HG02938 (cell line): ENCODE data around the gene SPINK2.

Experiments used
- ATAC-seq: cut with Tn5 transposase; IDR thresholded peaks from one replicate; pipeline ENCODE4 v1.9.1; 2021; ENCODE audit warnings: mild to moderate bottlenecking, moderate library complexity; ENCODE audit not compliant: unreplicated experiment

SPINK2 gene

DNA sequence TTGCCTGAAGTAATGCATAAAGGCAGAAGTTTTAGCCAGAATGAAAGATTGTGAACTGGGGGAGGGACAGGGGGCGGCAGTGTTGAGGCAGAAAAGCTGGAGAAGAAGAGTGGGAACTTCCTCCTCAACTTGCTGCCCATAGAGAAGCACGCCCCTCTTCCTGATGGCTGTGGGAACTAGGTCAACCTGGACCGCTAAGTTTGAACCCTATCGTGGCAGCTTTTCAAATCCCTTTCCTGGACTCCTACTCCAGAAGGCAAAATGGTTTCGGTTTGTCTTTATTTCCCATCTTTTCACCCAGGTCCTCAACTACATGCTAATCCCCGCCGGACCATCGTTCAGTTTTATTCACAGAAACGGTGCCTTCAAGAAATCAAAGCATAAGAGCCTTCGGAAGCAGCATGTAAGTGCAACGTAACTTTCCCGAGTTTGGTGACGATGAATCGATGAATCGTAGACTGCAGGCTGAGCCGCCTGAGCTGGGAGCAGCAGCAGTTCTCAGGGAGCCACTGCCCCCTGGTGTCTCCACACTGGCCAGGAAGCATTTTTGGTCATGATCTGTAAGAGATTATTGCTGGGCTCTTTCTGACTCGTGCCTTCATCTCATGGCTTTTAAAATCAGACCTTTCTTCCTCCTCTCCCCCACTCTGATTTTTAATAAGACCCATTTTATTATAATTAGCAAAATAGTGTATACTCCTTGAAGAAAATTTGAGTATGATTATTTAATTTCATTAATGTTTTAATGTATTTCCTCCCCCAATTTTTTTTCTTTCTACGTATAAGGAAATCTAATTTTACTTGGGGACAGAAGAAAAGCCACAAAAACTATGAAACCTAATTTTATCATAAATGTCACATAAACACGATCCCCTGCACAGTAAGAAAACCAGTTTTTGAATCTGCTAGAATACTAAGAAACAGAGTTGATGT lies 21.4 kb downstream of the SPINK2 start:
- ATAC-seq = peak; percentile 85

DNA sequence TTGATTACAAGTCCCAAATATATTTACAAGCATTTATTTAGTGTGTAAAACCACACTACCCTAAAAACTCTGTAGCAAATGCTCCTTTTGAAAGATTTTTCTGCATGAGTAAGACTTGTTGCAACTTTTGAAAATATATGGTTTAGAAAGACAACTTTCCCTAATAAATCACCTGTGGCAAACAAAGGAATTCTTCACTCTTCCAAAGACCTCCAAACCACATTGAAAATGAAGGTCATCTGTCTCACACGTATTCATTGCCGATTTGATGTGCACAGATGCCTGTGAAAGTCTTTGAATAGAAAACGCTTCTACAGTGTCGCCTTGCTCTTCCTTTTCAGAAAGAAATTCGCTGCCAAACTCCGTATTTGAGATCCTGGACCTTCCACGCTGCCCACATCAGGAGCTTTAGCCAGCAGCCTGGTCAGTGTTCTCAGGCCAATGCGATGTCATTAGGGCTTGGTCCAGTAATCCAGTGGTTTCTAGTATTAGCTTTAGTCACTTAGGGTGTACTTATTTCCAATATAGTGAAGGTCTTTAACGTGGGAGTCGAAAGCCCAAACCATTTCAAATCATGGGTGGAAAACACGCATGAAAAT lies 22.2 kb downstream of the SPINK2 start:
- ATAC-seq = no peak

DNA sequence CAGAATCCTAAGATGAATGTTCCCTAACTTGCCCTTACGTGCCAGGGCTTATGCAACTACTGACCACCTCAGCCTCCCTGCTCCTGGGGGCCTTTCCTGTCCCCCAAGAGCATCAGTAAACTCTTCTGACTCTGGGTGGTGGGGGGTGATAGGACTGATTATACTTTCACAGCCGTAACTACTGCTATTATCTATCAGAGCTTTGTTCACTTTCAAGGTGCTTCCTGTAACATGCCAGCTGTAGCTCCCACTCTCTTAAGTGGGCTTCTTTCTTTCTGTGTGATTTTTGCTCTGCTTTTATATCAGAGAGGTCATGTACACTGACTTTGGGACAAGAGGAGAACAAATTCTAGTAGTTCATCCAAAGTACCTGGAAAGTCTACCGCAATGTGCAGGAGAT lies 25.3 kb downstream of the SPINK2 start:
- ATAC-seq = no peak

DNA sequence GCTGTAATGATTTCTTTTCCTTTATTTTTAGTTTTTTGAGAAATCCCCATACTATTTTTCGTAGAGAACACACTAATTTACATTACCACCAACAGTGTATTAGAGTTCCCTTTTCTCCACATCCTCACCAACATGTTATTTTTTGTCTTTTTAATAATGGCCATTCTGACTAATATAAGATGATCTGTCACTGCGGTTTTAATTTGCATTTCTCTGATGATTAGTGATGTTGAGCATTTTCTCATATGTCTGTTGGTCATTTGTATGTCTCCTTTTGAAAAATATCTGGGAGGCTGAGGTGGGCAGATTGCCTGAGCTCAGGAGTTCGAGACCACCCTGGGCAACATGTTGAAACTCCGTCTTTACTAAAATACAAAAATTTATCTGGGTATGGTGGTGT lies 30.2 kb downstream of the SPINK2 start:
- peak; percentile 62 for ATAC-seq

DNA sequence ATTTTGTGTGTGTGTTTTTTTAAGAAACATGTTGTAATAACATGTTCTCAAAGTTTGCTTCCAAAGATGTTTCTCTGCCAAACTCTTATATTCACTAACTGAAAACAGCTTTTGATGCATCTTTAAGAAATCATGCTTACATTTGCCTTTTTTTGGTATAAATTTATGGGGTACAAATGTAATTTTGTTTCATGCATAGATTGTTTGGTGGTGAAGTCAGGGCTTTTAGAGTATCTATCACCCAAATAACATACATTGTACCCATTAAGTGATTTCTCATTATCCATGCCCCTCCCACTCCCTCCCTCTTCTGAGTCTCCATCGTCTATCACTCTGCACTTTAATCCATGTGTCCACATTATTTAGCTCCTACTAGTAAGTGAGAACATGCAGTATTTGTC lies 30.8 kb downstream of the SPINK2 start:
- no peak for ATAC-seq

DNA sequence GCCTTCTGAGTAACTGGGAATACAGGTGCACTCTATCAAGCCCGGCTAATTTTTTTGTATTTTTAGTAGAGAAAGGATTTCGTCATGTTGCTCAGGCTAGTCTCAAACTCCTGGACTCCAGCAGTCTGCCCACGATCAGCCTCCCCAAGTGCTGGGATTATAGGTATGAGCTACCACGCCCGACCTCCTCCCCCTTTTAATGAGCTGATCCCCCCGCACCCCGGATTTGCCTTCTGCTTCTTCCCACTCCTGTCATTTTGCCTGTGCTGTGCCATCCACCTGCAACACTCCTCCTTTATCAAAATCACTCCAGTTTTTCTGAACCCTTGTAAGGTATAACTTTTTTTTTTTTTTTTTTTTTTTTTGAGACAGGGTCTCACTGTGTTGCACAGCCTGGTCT lies 33.4 kb downstream of the SPINK2 start:
- ATAC-seq = no peak

DNA sequence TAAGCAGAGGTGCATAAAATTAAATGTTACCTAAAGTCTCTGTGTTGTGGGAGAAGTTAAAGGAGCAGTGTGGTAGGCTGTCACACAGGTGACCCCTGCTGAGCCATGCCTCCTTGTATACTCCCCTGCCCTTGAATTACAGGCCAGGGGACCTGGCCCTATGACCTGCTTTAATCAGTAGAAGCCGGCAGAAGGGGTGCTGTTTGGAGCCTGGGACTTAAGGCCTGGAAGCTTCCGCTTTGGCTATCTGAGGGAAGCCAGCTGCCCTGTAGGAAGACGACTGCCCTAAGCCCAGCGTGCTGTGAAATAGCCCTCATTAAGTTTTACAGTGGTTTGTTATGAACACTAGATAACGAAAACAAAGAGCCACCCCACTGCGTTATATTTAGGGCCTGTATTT lies 34.1 kb downstream of the SPINK2 start:
- no peak for ATAC-seq

DNA sequence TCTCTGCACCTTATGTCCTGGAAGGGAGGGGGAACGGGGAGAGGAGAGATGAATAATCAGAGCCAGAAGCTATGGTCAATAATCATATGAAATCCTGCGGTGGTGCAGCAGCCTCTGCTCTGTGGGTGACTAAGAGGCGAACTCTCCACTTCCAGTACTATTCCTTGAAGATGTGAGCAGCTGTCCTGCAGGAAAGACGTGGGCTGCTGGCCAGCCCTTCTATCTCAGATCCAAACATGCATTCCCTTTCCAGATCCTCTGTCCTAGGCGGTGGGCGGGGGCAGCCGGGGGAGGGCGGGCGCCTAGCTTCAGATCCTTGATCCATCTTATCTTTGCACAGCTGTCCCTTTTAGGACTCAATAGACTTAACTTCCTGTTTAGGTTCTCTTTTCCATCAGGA lies 34.5 kb downstream of the SPINK2 start:
- no peak for ATAC-seq

DNA sequence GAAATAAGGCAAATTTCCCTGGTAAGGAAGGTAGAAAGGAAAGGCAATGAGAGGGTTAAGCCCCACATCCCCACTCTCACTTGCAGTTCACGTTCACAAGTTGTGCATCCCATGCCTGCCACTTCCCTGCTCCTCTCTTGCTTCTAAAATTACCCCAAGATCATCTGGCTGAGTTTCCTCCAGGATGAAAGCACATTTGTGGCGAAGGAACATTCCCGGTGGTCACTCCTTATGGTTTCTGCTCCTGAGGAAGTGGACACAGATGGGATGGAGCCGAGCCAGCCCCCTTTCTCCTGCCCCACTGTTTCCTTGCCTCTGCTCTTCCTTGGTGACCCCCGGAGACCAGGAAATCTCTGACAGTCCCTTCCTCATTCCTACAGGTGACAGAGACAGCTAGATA lies 37.5 kb downstream of the SPINK2 start:
- ATAC-seq = no peak

DNA sequence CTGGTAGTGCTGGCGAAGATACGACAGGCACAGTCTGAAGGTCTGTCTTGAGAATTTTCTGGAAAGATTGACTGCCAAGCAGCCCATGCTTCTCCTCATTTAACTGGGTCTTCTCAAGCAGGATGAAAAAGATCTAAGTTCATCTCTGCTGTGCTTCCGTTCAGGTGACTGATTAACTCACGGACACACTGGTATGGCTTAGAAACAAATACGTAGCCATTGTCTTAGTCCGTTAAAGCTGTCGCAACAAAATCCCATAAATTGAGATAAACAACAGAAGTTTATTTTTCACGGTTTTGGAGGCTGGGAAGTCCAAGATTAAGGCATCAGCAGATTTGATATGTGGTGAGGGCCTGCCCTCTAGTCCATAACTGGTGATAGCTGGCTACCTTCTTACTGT lies 39.5 kb downstream of the SPINK2 start:
- ATAC-seq = no peak

DNA sequence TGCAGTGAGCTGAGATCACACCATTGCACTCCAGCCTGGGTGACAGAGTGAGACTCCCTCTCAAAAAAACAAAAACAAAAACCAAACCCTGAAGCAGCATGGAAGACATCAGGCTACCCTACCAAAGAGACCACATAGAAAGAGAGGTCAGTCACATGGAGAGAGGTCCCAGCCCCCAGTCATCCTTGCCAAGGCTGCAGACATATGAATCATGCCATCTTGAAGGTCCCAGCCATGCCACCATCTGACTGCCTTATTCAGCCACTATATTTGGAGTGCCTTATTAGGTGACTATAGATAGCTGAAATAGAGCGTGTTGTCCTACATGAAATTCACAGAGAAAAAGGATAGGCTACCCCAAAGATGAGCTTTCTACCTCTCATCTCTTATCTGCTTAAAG lies 48.2 kb downstream of the SPINK2 start:
- ATAC-seq = no peak

DNA sequence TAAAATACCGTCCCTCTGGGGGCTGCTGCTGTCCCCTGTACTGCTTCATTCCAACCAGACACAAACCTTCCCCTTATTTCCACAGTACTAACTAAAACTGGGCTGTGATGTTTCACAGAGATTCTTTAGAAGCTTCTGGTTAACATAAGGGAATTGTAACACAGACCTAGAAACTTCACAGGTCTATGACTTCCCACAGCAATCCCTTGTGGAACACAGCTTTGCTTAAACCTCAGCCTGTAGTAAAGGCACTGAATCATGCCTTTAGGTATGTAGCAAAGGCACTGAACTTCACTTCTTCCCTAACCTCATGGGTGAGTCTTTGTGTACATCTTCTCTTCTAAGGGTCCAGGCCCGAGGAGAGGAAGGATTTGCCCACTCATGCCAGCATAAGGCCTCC lies 49.4 kb downstream of the SPINK2 start:
- ATAC-seq = no peak

DNA sequence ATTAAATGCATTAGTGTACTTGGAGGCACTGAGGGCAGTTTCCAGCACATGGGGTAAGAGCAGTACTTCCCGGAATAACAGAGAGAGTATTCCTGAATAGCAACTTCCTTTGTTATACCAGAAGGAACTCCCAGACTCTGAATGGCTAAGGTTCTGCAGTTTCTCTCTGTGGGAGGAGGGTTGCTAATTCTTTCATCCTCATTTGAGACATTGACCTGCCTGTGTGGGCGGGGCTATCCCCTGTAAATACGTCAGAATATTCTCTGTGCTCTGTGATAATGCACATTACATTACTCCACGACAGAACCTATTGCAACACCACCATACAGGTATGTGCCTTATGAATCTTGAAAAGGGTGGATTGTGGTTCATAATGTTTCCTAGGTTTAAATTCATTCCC lies 52.7 kb downstream of the SPINK2 start:
- no peak for ATAC-seq

DNA sequence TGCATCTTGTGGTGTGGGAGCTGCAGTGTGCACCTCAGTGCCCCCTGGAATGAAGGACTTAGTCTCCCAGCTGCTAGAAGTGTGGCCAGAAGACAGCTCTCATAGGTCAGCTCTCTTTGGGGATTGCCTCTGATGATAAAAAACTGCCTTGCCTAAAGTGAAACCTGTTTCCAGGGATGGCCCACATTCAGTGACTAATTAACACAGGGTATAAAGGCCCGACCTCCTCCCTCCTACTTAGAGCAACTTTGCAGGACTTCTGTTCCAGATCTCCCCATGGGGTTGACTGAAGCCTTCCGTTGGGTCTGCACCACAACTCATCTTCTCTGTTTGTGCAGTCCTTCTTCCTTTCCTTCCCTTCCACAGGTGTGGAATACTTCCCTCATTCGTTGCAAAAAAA lies 53.2 kb downstream of the SPINK2 start:
- no peak for ATAC-seq

DNA sequence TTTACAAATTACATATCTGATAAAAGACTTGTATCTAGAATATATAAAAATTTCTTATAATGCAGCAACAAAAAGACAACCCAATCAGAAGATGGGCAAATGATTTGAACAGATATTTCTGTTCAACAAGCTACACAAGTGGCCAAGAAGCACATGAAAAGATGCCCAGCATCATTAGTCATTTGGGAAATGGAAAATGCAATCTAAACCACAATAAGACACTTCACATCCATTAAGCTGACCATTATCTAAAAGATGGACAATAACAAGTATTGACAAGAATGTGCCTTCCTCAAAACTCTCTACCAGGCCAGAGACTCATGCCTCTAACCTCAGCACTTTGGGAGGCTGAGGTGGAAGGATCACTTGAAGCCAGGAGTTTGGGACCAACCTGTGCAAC lies 53.9 kb downstream of the SPINK2 start:
- no peak for ATAC-seq

DNA sequence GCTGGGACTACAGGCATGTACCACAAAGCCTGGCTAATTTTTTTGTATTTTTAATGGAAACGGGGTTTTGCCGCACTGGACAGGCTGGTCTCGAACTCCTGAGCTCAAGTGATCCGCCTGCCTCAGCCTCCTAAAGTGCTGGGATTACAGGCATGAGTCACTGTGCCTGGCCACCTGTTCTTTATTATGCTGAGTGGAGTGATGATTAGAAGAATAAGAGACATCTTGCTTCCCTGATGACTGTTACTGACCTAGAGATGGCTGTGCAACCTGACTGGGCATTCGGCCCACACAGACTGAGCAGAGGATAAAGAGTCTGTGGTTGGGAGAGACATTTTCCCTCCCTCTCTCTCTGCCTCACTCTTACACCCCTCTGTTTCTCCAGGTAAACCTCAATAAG lies 56.7 kb downstream of the SPINK2 start:
- ATAC-seq = no peak

DNA sequence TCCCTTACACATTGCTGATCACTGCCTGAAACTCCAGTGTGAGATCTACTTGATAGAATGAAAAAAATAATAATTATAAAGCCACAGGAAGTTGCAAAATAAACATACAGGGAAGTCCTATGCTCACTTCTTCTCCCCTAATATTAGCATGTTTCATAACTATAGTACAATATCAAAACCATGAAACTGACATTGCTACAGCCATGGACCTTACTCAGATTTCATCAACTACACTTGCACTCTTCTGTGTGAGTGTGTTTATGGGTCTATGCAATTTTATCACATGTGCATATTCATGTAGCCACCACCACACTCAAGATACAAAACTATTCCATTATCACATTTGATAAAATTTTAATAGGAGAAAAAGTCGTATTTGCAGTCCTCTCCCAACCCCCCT lies 57.3 kb downstream of the SPINK2 start:
- no peak for ATAC-seq

DNA sequence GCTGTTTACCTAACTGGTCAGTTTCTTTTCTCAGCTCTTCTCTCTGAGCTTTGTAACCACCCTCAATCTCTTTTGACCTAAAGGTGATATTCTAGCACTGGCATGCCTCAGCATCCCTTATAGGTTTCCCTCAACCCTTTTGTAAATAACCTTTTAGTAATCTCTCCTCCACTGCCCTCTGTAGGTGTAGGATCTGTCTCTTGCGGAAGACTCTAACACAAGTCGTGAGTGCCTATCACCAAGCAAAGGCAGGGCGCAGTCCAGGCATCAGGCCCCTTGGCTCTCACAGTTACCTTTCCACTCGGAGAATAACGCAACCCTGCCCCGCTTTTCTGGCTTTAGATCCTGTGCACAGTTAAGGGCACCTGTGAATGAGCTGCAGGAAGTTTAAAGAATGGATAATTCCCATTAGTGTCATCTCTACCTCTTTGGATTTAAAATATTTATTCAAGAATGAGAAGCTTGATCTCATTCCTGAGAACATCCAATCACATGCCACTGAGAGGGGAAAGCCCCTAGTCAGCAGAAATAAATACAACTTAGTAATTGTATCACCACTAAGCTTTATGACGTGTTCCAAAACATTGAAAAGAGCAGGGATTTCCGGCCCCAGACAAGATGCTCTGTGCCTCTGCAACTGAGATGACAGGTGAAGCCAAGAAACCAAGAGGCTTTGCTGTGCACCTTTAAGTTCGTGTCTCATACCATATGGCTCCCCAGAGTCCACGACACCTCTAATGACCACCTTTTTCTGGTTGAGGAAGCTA lies 58.8 kb downstream of the SPINK2 start:
- no peak for ATAC-seq

DNA sequence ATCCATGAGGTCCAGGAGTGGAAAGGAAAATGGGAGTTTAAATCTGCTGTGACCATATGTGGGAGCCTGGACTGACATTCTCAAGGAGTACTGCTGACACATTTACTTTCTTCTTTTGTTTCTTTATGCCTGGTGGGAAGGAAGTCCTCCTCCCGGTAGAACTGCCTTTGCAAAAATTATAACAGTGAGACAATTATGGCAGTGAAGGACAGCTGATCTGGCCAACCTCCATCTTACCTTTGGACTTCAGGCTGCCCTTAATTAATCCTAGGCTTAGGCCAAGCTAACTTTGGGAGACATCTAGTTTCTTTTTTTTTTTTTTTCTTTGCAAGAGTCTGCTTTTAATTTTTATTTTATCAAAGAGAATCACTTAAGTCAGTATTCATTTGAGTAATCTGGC lies 61.3 kb downstream of the SPINK2 start:
- no peak for ATAC-seq
